Right atrium auricular region (tissue), 2 donors: ENCODE measurements around the gene CAMK2B. TPM values are rescaled to one million over a fixed set of nuclear protein-coding genes. Genes with fewer than 3 reads are reported as not detected.

Experiments used
- DNase-seq: peaks from one replicate; pipeline ENCODE4 v3.0.0-alpha.2; 2019; ENCODE audit warnings: low spot score
- H3K27ac ChIP-seq, 2 donors: fragments of 200-600 bp; sonication (generic); 1 replicate in 1 of 2; 2 replicates in 1 of 2; pipeline ENCODE4 v1.5.1; 2016 to 2019
- H3K27me3 ChIP-seq, 2 donors: fragments of 200-600 bp; sonication (generic); one replicate each; pipeline versions ENCODE4 v1.5.1 to v1.6.0; 2017 to 2019
- H3K36me3 ChIP-seq: fragments of 200-600 bp; sonication (generic); one replicate; pipeline ENCODE4 v1.5.1; 2016
- H3K4me1 ChIP-seq, 2 donors: fragments of 200-600 bp; sonication (generic); one replicate each; pipeline versions ENCODE4 v1.5.1 to v1.6.0; 2017 to 2019
- H3K4me3 ChIP-seq, 2 donors: fragments of 200-600 bp; sonication (generic); 1 replicate in 1 of 2; 2 replicates in 1 of 2; pipeline ENCODE4 v1.5.1; 2017 to 2019; ENCODE audit warnings: mild to moderate bottlenecking in 1 of 2, moderate library complexity in 1 of 2
- H3K9me3 ChIP-seq, 2 donors: fragments of 200-600 bp; sonication (generic); one replicate each; pipeline ENCODE4 v1.5.1; 2019
- CTCF ChIP-seq, 2 donors: fragments of 200-600 bp; sonication (generic); IDR thresholded peaks; one replicate each; pipeline ENCODE4 v1.5.1; 2019; ENCODE audit warnings: antibody characterized with exemption in 2 of 2
- total RNA-seq, 2 donors: library from RNA; depleted of rRNA; stranded (reverse); fragments of >200 nt; gene quantifications; one replicate each; pipeline ENCODE4 v1.1.0, GENCODE V29; 2016

Gene CAMK2B
- total RNA-seq, 2 donors from 2014 or later, result 79.9 to 84.7 TPM

DNA sequence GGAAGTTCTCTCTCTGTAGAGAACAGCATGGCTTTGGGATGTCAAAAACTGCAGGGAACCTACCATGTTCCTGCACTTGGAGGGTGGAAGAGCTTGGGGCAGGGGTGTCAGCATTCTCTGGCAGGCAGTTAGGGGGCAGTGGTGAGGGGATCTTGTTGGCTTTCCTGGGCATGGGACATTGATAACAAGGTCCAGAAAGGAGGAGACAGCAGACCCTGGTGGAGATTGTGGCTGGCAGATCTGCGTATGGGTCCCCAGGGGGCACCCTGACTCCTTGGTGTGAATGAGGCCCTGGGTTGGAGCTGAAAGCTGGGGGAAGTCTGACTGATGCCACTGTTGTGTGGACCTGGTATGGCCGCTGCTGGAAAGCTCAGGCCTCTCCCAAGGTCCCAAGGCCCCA, 22.9 kb upstream of the CAMK2B start:
- Histone ChIP-seq H3K27ac (peak overlapping the region in 1 of 2 donors; percentile 61), H3K4me1 (peaks cover 0 to 7% of the 10 kb centered on the region in 2 donors), H3K27me3 (no peaks in the 10 kb centered on the region), H3K36me3 (no peaks in the 10 kb centered on the region), H3K4me3 (no peak overlapping the region), H3K9me3 (peaks cover 0 to 9% of the 10 kb centered on the region in 2 donors)
- TF ChIP-seq CTCF (IDR thresholded peaks at IDR 0.05), result peak in 1 of 2 donors; percentile 17
- DNase-seq, result no peak

- no peaks in the 10 kb centered on the region for H3K27me3 ChIP-seq
- no peak overlapping the region for H3K4me3 ChIP-seq
- peak overlapping the region in 1 of 2 donors; percentile 61 for H3K27ac ChIP-seq
- no peak for DNase-seq
- H3K9me3 ChIP-seq, result peaks cover 0 to 9% of the 10 kb centered on the region in 2 donors
- TF ChIP-seq CTCF (IDR thresholded peaks at IDR 0.05), result no peak
- peaks cover 0 to 7% of the 10 kb centered on the region in 2 donors for H3K4me1 ChIP-seq
- no peaks in the 10 kb centered on the region for H3K36me3 ChIP-seq
These were observed 22.2 kb upstream of the CAMK2B start for GRCh38 chr7:44347546-44348114.

- no peak for TF ChIP-seq CTCF (IDR thresholded peaks at IDR 0.05)
- DNase-seq, result no peak
- Histone ChIP-seq H3K36me3 (no peaks in the 10 kb centered on the region), H3K27ac (no peak overlapping the region), H3K27me3 (no peaks in the 10 kb centered on the region), H3K4me1 (peaks cover 0 to 7% of the 10 kb centered on the region in 2 donors), H3K9me3 (peaks cover 0 to 7% of the 10 kb centered on the region in 2 donors), H3K4me3 (no peak overlapping the region)
These were observed 20.7 kb upstream of the CAMK2B start for GRCh38 chr7:44346063-44346462.

DNA sequence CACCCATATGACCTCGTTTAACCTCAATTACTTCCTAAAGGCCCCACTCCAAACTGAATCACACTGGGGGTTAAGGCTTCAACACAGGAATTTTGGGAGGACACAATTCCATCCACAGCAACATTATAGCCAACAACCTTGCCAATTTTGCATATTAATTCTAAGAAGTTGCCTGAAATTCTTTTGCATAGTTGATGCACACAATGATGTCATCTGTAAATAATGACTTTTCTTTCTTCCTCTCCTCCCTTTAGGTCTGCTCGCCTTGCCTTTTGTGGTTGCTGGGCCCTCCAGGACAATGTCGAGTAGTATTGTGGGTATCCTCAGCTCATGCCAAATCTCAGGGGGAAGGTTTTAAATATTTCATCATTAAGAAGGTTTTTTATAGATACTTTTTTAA, 16.0 kb upstream of the CAMK2B start:
- H3K4me3 ChIP-seq, result no peak overlapping the region
- no peaks in the 10 kb centered on the region for H3K27me3 ChIP-seq
- no peaks in the 10 kb centered on the region for H3K36me3 ChIP-seq
- H3K27ac ChIP-seq, result no peak overlapping the region
- no peak for DNase-seq
- peaks cover 0 to 8% of the 10 kb centered on the region in 2 donors for H3K9me3 ChIP-seq
- H3K4me1 ChIP-seq, result no peaks in the 10 kb centered on the region
- TF ChIP-seq CTCF (IDR thresholded peaks at IDR 0.05), result no peak

DNA sequence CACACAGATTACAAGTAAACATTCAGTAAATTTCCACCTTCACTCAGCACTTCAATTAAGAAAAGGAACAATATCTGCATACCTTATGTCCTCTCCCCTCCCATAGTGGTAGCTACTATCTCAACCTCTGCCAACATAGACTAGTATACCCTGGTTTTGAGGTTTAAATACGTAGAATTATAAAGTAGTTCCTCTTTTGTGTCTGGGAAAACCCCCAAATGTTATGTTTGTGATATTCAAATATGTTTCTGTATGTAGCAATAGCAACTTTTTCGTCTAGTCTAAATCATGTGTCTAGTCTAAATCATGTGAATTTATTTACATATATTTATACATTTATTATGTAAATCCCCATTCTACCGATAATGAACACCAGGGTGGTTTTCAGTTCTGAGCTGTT, 13.2 kb upstream of the CAMK2B start:
- H3K27me3 ChIP-seq, result no peaks in the 10 kb centered on the region
- no peak overlapping the region for H3K27ac ChIP-seq
- no peak for DNase-seq
- H3K4me1 ChIP-seq, result peaks cover 0 to 15% of the 10 kb centered on the region in 2 donors
- H3K36me3 ChIP-seq, result no peaks in the 10 kb centered on the region
- TF ChIP-seq CTCF (IDR thresholded peaks at IDR 0.05), result no peak
- H3K9me3 ChIP-seq, result peaks cover 0 to 8% of the 10 kb centered on the region in 2 donors
- H3K4me3 ChIP-seq, result no peak overlapping the region

- Histone ChIP-seq H3K27ac (no peak overlapping the region), H3K4me3 (no peak overlapping the region), H3K36me3 (no peaks in the 10 kb centered on the region), H3K9me3 (peaks cover 0 to 8% of the 10 kb centered on the region in 2 donors), H3K4me1 (peaks cover 0 to 23% of the 10 kb centered on the region in 2 donors), H3K27me3 (no peaks in the 10 kb centered on the region)
- no peak for TF ChIP-seq CTCF (IDR thresholded peaks at IDR 0.05)
- DNase-seq, result no peak
These were observed 11.1 kb upstream of the CAMK2B start for GRCh38 chr7:44336491-44336890.
